HL-60/S4 (cell line): ENCODE measurements around the gene NCAM2.

Experiments
- in situ Hi-C: fragments of 300-500 bp; cut with MboI; formaldehyde crosslinking; loops from 2 replicates; pipeline ENCODE4 v1.14.3; 2022; ENCODE audit warnings: low sequenced_read_pairs

The NCAM2 gene

GRCh38 chr21:21203822-21204339 lies 205.7 kb downstream of the NCAM2 start:
- in situ Hi-C loops = no loop called here

GRCh38 chr21:21204366-21204996 lies 206.3 kb downstream of the NCAM2 start:
- in situ Hi-C loops = no loop called here

DNA sequence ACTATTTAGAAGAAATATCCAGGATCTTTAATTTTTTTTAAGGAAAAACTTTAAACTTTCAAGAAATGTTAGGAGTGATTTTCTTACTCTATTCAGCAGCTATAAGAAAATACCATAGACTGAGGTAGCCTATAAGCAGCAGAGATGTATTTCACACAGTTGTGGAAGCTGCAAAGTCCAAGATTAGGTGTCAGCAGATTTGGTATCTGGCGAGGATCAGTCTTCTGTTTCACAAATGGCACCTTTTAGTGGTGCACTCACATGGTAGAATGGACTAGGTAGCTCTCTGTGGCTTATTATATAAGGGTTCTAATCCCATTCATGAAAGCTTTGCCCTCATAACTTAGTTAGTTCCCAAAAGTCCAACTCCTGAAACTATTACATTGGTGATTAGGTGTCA lies 207.4 kb downstream of the NCAM2 start:
- in situ Hi-C loops = no loop called here

- in situ Hi-C loops = no loop called here
Measured at GRCh38 chr21:21210552-21210951, 212.3 kb downstream of the NCAM2 start.

DNA sequence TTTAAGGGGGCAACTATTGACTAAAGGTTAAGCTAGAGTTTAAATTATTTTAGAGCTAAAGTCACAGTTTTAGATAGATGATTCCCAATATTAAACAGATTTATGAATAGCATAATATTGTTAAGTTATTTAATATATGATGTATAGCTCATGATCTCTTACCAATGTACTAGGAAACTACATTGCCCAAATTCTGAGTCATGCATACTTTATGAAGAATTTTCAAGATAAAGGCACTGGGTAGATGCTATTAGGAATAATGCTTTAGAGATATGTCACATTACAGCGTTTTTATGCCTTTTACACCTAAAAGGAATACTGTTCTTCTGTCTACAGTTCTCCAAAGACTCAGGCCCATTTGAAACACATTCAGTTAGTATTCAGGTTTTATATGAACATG lies 215.1 kb downstream of the NCAM2 start:
- in situ Hi-C loops = no loop called here

GRCh38 chr21:21216047-21216446 lies 217.8 kb downstream of the NCAM2 start:
- in situ Hi-C loops = no loop called here

- in situ Hi-C loops = no loop called here
Measured at GRCh38 chr21:21226472-21226871, 228.3 kb downstream of the NCAM2 start.

GRCh38 chr21:21230672-21231071 lies 232.5 kb downstream of the NCAM2 start:
- in situ Hi-C loops = no loop called here

GRCh38 chr21:21231913-21232312 lies 233.7 kb downstream of the NCAM2 start:
- in situ Hi-C loops = no loop called here

DNA sequence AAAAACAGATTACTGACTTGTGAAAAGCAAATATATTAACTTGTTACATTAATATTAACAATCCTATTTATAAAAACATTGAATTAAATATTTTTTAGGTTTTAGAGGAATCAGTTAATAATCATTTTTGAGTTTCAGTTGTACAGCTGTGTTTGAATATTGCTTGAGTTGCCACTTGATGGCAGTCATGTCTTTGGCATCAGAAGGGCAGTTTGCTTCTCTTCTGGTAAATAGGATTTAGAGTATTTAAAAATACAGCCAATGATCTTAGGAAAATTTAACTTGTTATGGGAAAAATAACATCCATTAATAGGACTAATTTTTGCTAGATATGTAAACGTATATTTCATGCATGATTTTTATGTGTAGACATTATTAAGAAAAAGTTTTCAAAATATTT lies 234.1 kb downstream of the NCAM2 start:
- in situ Hi-C loops = no loop called here

- in situ Hi-C loops = no loop called here
Measured at GRCh38 chr21:21233051-21233450, 234.8 kb downstream of the NCAM2 start.

GRCh38 chr21:21236996-21237395 lies 238.8 kb downstream of the NCAM2 start:
- in situ Hi-C loops = no loop called here

- in situ Hi-C loops = no loop called here
Measured at GRCh38 chr21:21238629-21239400, 240.6 kb downstream of the NCAM2 start.

GRCh38 chr21:21241391-21241790 lies 243.2 kb downstream of the NCAM2 start:
- in situ Hi-C loops = no loop called here

GRCh38 chr21:21246007-21246406 lies 247.8 kb downstream of the NCAM2 start:
- in situ Hi-C loops = no loop called here

GRCh38 chr21:21247424-21247823 lies 249.2 kb downstream of the NCAM2 start:
- in situ Hi-C loops = no loop called here

GRCh38 chr21:21262048-21262447 lies 263.8 kb downstream of the NCAM2 start:
- in situ Hi-C loops = no loop called here

GRCh38 chr21:21268061-21268471 lies 269.9 kb downstream of the NCAM2 start:
- in situ Hi-C loops = no loop called here

GRCh38 chr21:21268885-21269284 lies 270.7 kb downstream of the NCAM2 start:
- in situ Hi-C loops = no loop called here

GRCh38 chr21:21279193-21279901 lies 281.1 kb downstream of the NCAM2 start:
- in situ Hi-C loops = no loop called here

GRCh38 chr21:21283810-21284209 lies 285.6 kb downstream of the NCAM2 start:
- in situ Hi-C loops = no loop called here
